ENCODE data around the gene RAB11B. TPM values are rescaled to one million over a fixed set of nuclear protein-coding genes. Genes with fewer than 3 reads are reported as not detected.

The RAB11B gene
- total and polyA plus RNA-seq, 3 donors from 2014 or later = 84.4 to 126 (median 95.2) TPM

DNA sequence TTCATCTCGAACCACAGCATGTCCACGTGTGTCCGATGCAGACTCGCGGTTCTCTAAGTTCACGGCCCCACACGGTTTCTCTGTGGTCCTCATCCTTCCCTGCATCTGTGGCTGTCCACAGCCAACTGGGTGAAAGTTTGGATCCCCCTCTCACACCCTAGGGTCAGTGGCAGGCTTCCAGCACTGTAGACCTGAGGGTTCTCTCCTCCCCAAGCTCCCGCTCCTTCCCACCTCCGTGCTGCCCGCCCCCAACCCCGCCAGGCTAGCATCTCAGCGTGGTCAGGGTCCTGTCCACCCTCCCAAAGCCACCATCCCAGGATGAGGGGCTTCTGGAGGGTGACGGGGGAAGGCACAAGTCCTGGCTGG is 23.2 kb upstream of the RAB11B start:
- no peak overlapping the region for H3K4me3 ChIP-seq
- H3K4me1 ChIP-seq = peaks cover 22% of the 10 kb centered on the region
- peak; percentile 41 for DNase-seq
- H3K27ac ChIP-seq = peak overlapping the region in 1 of 2 donors; percentile 44
- H3K27me3 ChIP-seq = no peaks in the 10 kb centered on the region
- no peaks in the 10 kb centered on the region for H3K36me3 ChIP-seq (ENCODE audit: low read depth, missing control alignments)
- H3K9me3 ChIP-seq = no peaks in the 10 kb centered on the region
- WGBS, 2 donors = 55 to 60% methylated on average over 13 of the region's 13 CpGs
- TF ChIP-seq, protein P1, sequence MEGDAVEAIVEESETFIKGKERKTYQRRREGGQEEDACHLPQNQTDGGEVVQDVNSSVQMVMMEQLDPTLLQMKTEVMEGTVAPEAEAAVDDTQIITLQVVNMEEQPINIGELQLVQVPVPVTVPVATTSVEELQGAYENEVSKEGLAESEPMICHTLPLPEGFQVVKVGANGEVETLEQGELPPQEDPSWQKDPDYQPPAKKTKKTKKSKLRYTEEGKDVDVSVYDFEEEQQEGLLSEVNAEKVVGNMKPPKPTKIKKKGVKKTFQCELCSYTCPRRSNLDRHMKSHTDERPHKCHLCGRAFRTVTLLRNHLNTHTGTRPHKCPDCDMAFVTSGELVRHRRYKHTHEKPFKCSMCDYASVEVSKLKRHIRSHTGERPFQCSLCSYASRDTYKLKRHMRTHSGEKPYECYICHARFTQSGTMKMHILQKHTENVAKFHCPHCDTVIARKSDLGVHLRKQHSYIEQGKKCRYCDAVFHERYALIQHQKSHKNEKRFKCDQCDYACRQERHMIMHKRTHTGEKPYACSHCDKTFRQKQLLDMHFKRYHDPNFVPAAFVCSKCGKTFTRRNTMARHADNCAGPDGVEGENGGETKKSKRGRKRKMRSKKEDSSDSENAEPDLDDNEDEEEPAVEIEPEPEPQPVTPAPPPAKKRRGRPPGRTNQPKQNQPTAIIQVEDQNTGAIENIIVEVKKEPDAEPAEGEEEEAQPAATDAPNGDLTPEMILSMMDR (IDR thresholded peaks at IDR 0.05) = no peak
- no peak for TF ChIP-seq POLR2A (IDR thresholded peaks at IDR 0.05)
- intact Hi-C loops (cut with DNase I; ENCODE audit: low total_unique reads) = no loop called here

DNA sequence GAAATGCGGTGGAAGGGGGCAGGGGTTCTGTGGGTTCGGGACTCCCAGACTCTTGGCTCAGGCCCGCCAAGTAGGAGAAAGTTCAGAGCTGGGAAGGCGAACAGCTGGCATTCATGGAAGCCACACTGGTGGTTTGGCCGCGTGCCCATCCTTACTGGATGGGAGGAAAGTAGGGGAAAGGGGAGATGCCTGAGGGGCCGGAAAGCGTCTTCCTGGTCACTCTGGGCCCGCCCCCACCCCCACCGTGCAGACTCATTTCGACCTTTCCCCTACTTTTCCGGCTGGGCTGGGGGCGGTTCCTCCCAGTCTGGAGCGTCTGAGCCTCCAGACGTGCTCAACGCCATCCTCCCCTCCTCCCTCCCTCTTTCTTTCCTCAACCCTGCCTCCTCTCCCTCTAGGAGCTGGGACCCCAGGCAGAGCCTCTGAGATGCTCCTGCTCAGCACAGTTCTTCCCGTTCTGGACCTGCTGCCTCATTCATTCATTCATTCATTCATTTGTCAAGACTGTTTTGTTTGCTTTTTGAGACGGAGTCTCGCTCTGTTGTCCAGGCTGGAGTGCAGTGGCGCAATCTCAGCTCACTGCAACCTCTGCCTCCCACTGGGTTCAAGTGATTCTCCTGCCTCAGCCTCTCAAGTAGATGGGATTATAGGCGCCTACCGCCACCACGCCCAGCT is 22.7 kb upstream of the RAB11B start:
- peak overlapping the region in 1 of 2 donors; percentile 44 for H3K27ac ChIP-seq
- no peaks in the 10 kb centered on the region for H3K27me3 ChIP-seq
- no peak overlapping the region for H3K4me3 ChIP-seq
- H3K4me1 ChIP-seq = peaks cover 22% of the 10 kb centered on the region
- no peak for TF ChIP-seq POLR2A (IDR thresholded peaks at IDR 0.05)
- peak; percentile 83 for DNase-seq
- intact Hi-C loops (cut with DNase I; ENCODE audit: low total_unique reads) = no loop called here
- 24 to 27% methylated on average over 18 to 23 of the region's 23 CpGs for WGBS, 2 donors
- no peaks in the 10 kb centered on the region for H3K36me3 ChIP-seq (ENCODE audit: low read depth, missing control alignments)
- no peaks in the 10 kb centered on the region for H3K9me3 ChIP-seq

DNA sequence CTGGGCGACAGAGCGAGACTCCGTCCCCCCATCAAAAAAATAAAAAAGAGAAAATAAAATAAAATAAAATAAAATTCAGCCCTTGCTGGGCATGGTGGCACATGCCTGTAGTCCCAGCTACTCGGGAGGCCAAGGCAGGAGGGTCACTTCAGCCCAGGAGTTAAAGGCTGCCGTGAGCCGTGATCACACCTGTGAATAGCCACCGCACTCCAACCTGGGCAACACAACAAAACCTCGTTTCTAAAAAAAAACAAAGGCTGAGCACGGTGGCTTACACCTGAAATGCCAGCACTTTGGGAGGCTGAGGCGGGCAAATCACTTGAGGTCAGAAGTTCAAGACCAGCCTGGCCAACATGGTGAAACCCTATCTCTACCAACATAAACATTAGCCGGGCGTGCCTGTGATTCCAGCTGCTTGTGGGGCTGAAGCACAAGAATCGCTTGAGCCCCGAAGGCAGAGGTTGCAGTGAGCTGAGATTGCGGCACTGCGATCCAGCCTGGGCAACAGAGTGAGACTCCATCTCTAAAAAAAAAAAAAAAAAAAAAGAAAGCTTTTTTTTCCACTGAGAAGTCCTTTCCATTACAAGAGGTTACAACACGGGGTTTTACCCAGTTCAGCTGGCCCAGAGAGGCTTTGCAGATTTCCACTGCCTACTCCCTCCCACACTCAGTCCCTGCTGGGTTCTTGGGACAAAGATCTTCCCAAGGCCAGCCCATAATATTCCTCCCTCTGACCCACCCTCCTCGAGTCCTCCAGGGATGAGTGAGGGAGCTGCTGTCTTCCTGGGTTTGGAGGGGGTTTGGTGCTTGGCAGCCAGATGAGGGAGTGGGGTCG is 19.8 kb upstream of the RAB11B start:
- intact Hi-C loops (cut with DNase I; ENCODE audit: low total_unique reads) = no loop called here
- no peak for TF ChIP-seq POLR2A (IDR thresholded peaks at IDR 0.05)
- TF ChIP-seq, protein P1 (IDR thresholded peaks at IDR 0.05) = no peak
- peaks cover 27% of the 10 kb centered on the region for H3K4me1 ChIP-seq
- no peaks in the 10 kb centered on the region for H3K27me3 ChIP-seq
- 60 to 69% methylated on average over 18 to 19 of the region's 19 CpGs for WGBS, 2 donors
- peak overlapping the region; percentile 58 to 66 for H3K27ac ChIP-seq
- H3K9me3 ChIP-seq = no peaks in the 10 kb centered on the region
- peak overlapping the region in 1 of 2 donors; percentile 29 for H3K4me3 ChIP-seq
- peak; percentile 64 for DNase-seq
- H3K36me3 ChIP-seq (ENCODE audit: low read depth, missing control alignments) = no peaks in the 10 kb centered on the region

DNA sequence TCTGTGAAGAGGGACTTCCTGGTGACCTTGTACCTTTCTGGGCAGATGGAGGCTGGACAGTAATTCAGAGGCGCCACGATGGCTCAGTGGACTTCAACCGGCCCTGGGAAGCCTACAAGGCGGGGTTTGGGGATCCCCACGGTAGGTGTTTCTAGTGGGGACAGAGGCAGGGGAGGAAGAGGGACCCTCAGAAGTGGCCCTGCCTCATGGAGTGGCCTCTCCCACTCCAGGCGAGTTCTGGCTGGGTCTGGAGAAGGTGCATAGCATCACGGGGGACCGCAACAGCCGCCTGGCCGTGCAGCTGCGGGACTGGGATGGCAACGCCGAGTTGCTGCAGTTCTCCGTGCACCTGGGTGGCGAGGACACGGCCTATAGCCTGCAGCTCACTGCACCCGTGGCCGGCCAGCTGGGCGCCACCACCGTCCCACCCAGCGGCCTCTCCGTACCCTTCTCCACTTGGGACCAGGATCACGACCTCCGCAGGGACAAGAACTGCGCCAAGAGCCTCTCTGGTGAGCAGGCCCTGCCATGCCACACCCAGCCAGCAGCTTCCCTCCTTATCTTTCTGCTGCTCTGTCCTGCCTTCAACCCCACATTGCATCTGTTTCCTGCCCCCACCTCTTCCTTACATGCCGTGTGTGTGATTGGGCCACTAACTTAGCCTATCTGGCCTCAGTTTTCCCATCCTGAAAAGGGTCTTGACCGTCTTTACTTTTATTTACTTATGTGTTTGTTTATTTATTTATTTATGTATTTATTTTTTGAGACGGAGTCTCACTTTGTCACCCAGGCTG is 19.0 kb upstream of the RAB11B start:
- H3K4me3 ChIP-seq = peak overlapping the region in 1 of 2 donors; percentile 29
- intact Hi-C loops (cut with DNase I; ENCODE audit: low total_unique reads) = no loop called here
- H3K27me3 ChIP-seq = no peaks in the 10 kb centered on the region
- H3K36me3 ChIP-seq (ENCODE audit: low read depth, missing control alignments) = no peaks in the 10 kb centered on the region
- no peaks in the 10 kb centered on the region for H3K9me3 ChIP-seq
- peaks cover 27% of the 10 kb centered on the region for H3K4me1 ChIP-seq
- DNase-seq = no peak
- 61 to 68% methylated on average over 6 to 28 of the region's 28 CpGs for WGBS, 2 donors
- peak overlapping the region; percentile 58 to 66 for H3K27ac ChIP-seq
- no peak for TF ChIP-seq POLR2A (IDR thresholded peaks at IDR 0.05)
- TF ChIP-seq, protein P1 (IDR thresholded peaks at IDR 0.05) = no peak
